MM.1S (cell line): ENCODE results near the gene PCSK9.

Source experiments
- EZH2phosphoT487 ChIP-seq: fragments of 300-600 bp; sonication (generic); IDR thresholded peaks from 2 replicates; pipeline ENCODE4 v1.6.1; 2018; ENCODE audit warnings: antibody characterized with exemption, low read length
- TF ChIP-seq, protein P1 (sequence below): fragments of 300-600 bp; sonication (generic); IDR thresholded peaks from 2 replicates; pipeline ENCODE4 v1.5.1; 2016; ENCODE audit warnings: antibody characterized with exemption, low read length, mixed read lengths

DNA sequence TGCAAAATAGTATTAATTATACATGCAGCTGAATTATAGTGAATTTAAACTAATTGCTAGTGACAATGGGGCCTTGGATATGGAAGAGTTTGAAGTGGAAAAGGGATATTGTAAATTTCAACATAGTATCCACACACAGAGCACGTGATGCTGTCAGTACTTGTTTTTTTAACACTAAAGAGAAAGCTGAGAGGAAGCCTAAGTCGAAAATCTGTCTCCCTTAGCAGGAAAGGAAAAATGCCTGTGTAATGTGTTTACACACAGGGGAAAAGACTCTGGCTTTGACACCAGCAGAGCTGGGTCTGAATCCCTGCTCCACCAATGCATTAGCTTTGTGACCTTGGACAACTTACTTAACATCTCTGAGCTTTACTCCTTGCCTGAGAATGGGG lies 42.6 kb downstream of the PCSK9 start:
- TF ChIP-seq, protein P1, sequence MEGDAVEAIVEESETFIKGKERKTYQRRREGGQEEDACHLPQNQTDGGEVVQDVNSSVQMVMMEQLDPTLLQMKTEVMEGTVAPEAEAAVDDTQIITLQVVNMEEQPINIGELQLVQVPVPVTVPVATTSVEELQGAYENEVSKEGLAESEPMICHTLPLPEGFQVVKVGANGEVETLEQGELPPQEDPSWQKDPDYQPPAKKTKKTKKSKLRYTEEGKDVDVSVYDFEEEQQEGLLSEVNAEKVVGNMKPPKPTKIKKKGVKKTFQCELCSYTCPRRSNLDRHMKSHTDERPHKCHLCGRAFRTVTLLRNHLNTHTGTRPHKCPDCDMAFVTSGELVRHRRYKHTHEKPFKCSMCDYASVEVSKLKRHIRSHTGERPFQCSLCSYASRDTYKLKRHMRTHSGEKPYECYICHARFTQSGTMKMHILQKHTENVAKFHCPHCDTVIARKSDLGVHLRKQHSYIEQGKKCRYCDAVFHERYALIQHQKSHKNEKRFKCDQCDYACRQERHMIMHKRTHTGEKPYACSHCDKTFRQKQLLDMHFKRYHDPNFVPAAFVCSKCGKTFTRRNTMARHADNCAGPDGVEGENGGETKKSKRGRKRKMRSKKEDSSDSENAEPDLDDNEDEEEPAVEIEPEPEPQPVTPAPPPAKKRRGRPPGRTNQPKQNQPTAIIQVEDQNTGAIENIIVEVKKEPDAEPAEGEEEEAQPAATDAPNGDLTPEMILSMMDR: no peak
- TF ChIP-seq EZH2phosphoT487: no peak
